HUDEP-2 (cell line): ENCODE measurements around the gene ZNF768.

Source experiments
- DNase-seq, 76 experiments: peaks; one replicate each; lab custom pipeline; 2025; ENCODE audit not compliant: unreplicated experiment in 76 of 76; lab: John Stamatoyannopoulos, UW

Gene ZNF768

GRCh38 chr16:30474684-30475083 is 51.7 kb downstream of the ZNF768 start:
- no peak for DNase-seq

GRCh38 chr16:30474074-30474452 is 52.3 kb downstream of the ZNF768 start:
- DNase-seq: no peak
